ENCODE data around the gene KRT222.

DNA sequence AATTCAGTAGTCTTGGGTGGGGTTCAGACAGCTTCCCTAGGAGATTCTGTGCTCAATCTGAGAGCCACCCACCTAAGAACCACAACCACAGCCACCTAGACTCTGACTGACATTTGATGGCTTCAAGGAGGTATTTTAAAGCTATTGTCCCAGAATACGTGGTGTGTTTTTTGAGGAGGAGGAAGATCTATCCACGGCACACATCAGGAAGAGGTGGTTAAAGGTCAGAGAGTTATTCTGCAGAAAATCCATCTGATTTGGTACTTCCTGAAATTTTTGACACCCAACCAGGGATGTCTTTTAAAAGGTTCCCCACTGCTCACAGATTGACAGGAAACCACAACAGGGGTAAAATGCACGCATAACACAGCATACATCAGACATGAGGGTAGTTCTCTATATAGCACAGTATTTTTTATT is 42.5 kb downstream of the KRT222 start:
- TF ChIP-seq, protein P1, sequence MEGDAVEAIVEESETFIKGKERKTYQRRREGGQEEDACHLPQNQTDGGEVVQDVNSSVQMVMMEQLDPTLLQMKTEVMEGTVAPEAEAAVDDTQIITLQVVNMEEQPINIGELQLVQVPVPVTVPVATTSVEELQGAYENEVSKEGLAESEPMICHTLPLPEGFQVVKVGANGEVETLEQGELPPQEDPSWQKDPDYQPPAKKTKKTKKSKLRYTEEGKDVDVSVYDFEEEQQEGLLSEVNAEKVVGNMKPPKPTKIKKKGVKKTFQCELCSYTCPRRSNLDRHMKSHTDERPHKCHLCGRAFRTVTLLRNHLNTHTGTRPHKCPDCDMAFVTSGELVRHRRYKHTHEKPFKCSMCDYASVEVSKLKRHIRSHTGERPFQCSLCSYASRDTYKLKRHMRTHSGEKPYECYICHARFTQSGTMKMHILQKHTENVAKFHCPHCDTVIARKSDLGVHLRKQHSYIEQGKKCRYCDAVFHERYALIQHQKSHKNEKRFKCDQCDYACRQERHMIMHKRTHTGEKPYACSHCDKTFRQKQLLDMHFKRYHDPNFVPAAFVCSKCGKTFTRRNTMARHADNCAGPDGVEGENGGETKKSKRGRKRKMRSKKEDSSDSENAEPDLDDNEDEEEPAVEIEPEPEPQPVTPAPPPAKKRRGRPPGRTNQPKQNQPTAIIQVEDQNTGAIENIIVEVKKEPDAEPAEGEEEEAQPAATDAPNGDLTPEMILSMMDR (IDR thresholded peaks at IDR 0.05; ENCODE audit: insufficient read depth, low read length) = no peak
- TF ChIP-seq, protein P2, sequence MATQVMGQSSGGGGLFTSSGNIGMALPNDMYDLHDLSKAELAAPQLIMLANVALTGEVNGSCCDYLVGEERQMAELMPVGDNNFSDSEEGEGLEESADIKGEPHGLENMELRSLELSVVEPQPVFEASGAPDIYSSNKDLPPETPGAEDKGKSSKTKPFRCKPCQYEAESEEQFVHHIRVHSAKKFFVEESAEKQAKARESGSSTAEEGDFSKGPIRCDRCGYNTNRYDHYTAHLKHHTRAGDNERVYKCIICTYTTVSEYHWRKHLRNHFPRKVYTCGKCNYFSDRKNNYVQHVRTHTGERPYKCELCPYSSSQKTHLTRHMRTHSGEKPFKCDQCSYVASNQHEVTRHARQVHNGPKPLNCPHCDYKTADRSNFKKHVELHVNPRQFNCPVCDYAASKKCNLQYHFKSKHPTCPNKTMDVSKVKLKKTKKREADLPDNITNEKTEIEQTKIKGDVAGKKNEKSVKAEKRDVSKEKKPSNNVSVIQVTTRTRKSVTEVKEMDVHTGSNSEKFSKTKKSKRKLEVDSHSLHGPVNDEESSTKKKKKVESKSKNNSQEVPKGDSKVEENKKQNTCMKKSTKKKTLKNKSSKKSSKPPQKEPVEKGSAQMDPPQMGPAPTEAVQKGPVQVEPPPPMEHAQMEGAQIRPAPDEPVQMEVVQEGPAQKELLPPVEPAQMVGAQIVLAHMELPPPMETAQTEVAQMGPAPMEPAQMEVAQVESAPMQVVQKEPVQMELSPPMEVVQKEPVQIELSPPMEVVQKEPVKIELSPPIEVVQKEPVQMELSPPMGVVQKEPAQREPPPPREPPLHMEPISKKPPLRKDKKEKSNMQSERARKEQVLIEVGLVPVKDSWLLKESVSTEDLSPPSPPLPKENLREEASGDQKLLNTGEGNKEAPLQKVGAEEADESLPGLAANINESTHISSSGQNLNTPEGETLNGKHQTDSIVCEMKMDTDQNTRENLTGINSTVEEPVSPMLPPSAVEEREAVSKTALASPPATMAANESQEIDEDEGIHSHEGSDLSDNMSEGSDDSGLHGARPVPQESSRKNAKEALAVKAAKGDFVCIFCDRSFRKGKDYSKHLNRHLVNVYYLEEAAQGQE (IDR thresholded peaks at IDR 0.05; ENCODE audit: insufficient replicate concordance, low read depth) = no peak
- TF ChIP-seq POLR2AphosphoS5 (IDR thresholded peaks at IDR 0.05; ENCODE audit: low read depth) (no peak), GABPA (IDR thresholded peaks at IDR 0.05; ENCODE audit: low read depth) (peak; percentile 72), SPI1 (IDR thresholded peaks at IDR 0.05; ENCODE audit: borderline replicate concordance, low read depth) (peak; percentile 31; the same call in 1 of the 2 replicates)
